ENCODE data around the gene STON2.

The STON2 gene

GRCh38 chr14:81427348-81428058 is 27.4 kb upstream of the STON2 start:
- TF ChIP-seq, protein P1, sequence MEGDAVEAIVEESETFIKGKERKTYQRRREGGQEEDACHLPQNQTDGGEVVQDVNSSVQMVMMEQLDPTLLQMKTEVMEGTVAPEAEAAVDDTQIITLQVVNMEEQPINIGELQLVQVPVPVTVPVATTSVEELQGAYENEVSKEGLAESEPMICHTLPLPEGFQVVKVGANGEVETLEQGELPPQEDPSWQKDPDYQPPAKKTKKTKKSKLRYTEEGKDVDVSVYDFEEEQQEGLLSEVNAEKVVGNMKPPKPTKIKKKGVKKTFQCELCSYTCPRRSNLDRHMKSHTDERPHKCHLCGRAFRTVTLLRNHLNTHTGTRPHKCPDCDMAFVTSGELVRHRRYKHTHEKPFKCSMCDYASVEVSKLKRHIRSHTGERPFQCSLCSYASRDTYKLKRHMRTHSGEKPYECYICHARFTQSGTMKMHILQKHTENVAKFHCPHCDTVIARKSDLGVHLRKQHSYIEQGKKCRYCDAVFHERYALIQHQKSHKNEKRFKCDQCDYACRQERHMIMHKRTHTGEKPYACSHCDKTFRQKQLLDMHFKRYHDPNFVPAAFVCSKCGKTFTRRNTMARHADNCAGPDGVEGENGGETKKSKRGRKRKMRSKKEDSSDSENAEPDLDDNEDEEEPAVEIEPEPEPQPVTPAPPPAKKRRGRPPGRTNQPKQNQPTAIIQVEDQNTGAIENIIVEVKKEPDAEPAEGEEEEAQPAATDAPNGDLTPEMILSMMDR (IDR thresholded peaks at IDR 0.05; ENCODE audit: low read depth, low read length), result no peak
- peak; percentile 76 for DNase-seq
- Histone ChIP-seq H3K27me3 (no peaks in the 10 kb centered on the region), H3K36me3 (peaks cover 19% of the 10 kb centered on the region), H3K4me1 (peaks cover 41% of the 10 kb centered on the region), H3K4me3 (ENCODE audit: low read depth, low read length) (peak overlapping the region; percentile 40), H3K9me3 (no peaks in the 10 kb centered on the region)

- Histone ChIP-seq H3K9me3 (no peaks in the 10 kb centered on the region), H3K27me3 (no peaks in the 10 kb centered on the region), H3K4me3 (ENCODE audit: low read depth, low read length) (peak overlapping the region; percentile 7; the same call in 1 of the 2 replicates), H3K4me1 (peaks cover 35% of the 10 kb centered on the region), H3K36me3 (peaks cover 37% of the 10 kb centered on the region)
- TF ChIP-seq, protein P1 (IDR thresholded peaks at IDR 0.05; ENCODE audit: low read depth, low read length), result no peak
- DNase-seq, result peak; percentile 90
These were observed 23.4 kb upstream of the STON2 start for GRCh38 chr14:81423504-81423903.

DNA sequence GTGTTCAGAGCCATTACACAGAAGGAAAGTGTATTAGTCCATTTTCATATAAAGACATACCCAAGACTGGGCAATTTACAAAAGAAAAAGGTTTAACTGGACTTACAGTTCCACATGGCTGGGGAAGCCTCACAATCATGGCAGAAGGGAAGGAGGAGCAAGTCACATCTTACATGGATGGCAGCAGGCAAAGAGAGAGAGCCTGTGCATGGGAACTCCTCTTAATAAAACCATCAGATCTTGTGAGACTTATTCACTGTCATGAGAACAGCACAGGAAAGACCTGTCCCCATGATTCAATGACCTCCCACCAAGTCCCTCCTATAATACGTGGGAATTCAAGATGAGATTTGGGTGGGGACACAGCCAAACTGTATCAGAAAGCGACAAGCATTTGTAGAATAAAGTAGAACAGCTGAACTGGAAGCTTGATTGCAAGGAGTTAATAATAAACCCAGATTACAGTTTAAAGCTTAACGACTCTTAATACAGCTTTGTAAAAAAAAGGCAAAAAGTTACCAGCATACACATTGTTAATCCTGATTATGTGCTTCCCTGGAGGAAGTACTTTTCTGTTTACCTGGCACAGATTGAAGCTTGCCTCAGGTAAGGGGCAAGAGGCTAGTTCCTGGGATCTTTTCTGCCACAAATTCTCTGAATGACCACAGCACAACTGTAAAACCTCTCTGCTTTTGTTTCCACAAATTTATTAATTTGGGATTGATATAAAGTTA is 18.1 kb upstream of the STON2 start:
- TF ChIP-seq, protein P1 (IDR thresholded peaks at IDR 0.05; ENCODE audit: low read depth, low read length), result no peak
- Histone ChIP-seq H3K27me3 (no peaks in the 10 kb centered on the region), H3K9me3 (no peaks in the 10 kb centered on the region), H3K4me3 (ENCODE audit: low read depth, low read length) (no peak overlapping the region), H3K36me3 (peaks cover 17% of the 10 kb centered on the region), H3K4me1 (peaks cover 3% of the 10 kb centered on the region; the same call in 1 of the 2 replicates)
- DNase-seq, result no peak

DNA sequence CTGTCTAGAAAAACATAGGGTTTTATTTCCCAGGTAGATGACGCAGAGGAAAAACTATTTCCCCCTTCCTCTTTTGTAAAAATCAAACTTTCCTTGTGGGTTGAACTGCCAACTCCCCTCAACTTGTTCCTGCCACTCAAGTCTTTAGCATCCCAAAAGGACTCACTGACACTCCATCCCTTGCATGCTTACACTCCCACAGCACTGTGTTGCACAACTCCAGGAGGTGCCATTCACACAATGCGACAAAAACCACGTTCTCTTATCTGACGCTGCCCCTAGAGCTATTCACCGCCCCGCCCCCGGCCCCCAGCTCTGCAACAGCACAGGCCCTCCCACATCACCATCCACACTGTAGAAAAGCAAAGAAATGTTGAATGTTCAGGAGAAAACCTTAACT is 16.9 kb upstream of the STON2 start:
- DNase-seq, result no peak
- Histone ChIP-seq H3K4me1 (no peaks in the 10 kb centered on the region; the same call in 1 of the 2 replicates), H3K27me3 (no peaks in the 10 kb centered on the region), H3K4me3 (ENCODE audit: low read depth, low read length) (no peak overlapping the region), H3K36me3 (peaks cover 16% of the 10 kb centered on the region), H3K9me3 (no peaks in the 10 kb centered on the region)
- TF ChIP-seq, protein P1 (IDR thresholded peaks at IDR 0.05; ENCODE audit: low read depth, low read length), result no peak

DNA sequence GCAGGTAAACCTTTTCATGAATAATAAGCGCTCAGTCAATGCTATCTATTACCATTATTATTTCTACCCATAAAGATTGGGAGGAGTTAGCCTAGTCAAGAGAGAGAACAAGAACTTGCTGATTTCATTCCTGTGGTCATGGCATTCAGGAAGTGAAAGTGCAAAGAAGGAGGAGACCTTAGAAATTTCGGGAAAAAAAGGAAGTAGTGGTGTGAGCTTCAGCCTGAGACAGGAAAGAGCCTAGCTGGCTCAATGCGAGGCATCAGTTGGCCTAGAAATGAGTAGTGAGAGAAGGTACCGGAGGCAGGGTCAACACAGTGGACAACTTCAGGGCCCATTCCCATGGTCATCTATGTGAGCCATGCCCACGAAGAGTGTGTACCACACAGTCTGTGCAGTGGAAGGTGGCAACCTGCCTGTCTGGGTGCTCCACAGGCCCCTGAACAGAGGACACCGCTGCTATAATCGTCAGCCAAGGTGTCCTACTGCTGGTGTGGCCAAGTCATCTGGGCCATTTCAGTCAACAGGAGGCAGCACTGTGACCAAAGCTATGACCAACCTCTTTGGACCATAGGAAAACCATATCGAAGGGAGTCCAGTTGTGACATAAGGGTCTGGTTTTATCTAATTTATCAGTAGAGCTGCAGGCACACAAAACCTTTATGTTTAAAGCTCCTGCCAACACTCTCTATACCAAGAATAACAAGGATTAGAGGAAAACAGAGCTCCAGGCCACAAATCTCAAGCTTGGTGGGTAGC is 16.2 kb upstream of the STON2 start:
- no peak overlapping the region for H3K4me3 ChIP-seq (ENCODE audit: low read depth, low read length)
- no peaks in the 10 kb centered on the region for H3K9me3 ChIP-seq
- peaks cover 10% of the 10 kb centered on the region for H3K36me3 ChIP-seq
- H3K4me1 ChIP-seq, result no peaks in the 10 kb centered on the region; the same call in 1 of the 2 replicates
- no peak for DNase-seq
- TF ChIP-seq, protein P1 (IDR thresholded peaks at IDR 0.05; ENCODE audit: low read depth, low read length), result no peak
- H3K27me3 ChIP-seq, result no peaks in the 10 kb centered on the region

All from BE2C (cell line).